HS-5 (cell line): ENCODE data around the gene PRKRA.
A peak's percentile ranks its signal among the peaks of the same experiment; 100 is the strongest.
"Not testable (repeated sequence)": the region's sequence is repeated elsewhere in the genome, so short reads cannot be mapped to it uniquely, and the experiment has no call there.

ENCODE experiments used
- DNase-seq: peaks from one replicate; pipeline ENCODE4 v3.0.0-alpha.2; 2012; ENCODE audit warnings: low read depth

PRKRA gene

DNA sequence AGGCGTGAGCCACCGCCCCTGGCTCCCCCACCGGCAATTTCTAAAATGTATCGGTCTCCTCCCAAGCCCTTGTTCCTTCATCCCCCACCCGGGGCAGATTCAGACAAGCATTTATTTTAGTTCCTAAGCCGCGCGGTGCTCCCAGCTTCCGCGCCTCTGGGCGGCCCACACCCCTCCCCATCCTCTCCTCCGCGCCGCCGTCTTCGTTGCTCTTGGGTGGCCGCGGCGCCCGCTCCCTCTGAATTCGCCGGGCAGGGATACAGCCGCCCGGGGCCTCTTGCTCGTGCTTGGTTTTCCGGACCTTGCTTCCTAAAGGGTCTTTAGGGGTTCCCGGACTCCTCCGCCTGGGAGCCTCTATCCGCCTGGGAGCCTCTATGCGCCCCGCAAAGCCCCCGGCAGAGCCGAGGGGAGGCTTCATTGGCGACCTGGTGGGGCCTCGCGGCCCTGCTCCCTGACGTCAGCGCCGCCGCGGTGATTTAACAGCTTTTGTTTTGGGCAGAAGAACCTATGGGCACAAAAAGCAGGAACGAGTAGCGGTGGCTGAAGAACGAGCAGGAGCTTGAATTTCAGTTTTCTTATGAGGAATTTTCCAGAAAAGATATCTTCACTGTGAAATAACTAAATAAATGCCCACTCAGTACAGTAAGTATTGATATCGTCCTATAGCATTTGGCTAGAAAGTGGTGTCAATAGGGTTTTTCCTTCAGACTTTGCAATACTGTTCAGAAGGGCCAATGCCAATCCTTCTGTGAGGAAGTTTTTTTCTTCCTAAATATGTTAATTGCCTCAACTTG lies 37.3 kb downstream of the PRKRA start:
- peak; percentile 69 for DNase-seq

DNA sequence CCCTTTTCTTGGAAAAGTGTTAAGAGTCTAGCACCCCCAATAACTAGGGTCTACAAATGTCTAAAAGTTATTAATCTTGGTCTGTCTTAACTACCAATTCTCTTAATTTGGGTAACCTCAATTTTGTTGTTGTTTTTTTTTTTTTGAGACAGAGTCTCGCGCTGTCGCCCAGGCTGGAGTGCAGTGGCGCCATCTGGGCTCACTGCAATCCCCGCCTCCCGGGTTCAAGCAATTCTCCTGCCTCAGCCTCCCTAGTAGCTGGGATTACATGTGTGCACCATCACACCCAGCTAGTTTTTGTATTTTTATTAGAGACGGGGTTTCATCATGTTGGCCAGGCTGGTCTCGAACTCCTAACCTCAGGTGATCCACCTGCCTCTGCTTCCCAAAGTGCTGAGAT lies 38.5 kb downstream of the PRKRA start:
- DNase-seq = not testable (repeated sequence)

DNA sequence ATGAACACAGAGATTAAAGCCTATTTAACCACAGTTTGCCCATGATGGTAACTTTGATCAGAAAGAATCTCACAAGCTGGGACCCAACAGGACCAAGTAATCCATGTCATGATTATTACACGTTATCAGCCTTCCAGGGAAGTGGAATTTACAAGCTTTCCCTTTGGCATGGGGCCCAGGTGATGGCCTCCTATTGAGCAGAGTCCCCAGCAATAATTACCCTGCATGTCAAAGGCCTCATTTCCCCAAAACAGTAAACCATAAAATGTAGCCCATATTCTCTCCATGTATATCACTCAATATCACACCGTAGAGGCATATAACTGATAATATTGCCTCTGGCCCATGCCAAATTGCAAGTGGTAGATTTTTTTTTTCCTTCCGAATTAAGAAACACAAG lies 38.9 kb downstream of the PRKRA start:
- no peak for DNase-seq

DNA sequence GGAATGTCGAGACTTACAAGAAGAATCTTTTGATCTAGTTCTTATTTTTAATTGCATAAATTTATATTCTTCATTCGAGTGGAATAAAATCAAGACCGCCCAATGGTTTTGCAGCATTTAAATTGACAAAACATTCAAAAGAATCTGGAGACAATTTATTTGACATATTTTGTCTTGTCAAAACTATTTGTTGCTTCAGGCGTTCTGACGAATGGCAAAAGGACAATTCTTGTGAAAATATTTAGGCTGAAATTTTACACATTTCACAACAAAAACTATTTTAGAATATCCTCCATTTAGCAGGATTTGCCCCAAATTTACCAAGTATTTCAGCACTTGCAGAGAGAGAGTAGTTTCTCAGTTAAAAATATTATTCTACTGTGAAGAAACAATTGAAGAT lies 41.7 kb downstream of the PRKRA start:
- no peak for DNase-seq

DNA sequence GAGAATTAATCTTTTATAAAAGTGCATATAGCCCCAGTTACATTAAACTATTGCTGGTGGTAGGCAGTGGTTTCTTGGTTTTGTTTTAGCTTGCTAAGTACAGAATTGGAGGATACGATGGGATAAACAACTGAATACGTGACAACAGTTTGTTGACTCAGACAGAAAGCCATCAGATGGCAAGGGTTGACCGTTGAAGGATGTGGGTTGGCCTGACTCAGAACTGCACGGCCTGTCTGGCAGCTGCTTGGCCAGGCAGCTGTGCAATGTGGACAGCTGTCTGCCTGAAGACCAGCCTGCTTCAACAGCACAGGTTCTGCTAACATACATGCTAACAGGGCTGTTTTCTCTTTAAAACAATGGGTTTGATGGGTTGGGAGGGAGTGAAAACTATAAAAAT lies 46.6 kb downstream of the PRKRA start:
- peak; percentile 73 for DNase-seq

DNA sequence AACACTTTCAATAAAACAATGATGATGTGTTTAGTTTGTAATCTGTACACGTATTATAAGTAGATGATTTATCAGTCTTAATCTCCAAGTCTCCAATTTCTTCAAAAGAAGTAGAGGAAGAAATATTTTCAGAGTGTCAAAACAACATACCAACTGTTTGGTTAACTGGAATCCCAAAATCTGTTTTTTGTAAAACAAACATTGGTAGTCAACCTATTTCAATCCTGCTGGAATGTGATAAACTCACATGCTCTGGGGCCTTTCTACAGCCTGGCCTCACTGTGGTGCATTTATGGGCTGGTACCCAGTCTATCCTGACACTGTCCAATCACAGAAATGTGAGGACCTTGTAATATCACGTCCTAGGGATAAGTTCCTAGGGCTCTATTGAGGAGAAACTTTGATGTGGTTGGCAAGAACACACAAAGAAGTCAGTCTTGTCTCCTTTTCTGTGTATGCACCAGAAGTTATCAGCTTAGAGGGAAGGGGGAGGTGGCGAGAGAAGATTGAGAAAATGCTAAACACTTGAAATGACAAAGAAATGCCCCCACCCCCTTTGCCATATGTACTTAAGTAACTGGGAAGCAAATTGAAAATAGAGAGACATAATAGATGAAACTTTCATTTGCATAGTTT lies 47.2 kb downstream of the PRKRA start:
- DNase-seq = no peak

DNA sequence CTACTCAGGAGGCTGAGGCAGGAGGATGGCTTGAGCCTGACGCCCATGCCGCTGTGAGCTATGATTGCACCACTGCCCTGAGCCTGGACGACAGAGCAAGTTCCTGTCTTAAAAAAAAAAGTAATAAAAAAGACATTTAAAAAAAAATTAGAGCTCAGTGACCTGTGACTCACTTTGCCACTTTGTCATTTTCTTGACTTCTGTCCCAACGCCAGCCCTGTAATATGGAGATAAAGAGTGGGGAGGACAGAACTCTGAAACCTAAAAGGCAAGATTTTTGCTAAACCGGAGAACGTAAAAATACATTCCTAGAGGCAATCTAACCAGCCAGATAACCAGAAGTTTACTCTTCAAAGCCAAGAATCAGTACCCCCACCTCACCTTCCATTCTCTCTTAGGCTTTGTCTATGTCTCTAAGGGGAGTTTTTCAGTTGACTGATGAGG lies 49.0 kb downstream of the PRKRA start:
- no peak for DNase-seq

DNA sequence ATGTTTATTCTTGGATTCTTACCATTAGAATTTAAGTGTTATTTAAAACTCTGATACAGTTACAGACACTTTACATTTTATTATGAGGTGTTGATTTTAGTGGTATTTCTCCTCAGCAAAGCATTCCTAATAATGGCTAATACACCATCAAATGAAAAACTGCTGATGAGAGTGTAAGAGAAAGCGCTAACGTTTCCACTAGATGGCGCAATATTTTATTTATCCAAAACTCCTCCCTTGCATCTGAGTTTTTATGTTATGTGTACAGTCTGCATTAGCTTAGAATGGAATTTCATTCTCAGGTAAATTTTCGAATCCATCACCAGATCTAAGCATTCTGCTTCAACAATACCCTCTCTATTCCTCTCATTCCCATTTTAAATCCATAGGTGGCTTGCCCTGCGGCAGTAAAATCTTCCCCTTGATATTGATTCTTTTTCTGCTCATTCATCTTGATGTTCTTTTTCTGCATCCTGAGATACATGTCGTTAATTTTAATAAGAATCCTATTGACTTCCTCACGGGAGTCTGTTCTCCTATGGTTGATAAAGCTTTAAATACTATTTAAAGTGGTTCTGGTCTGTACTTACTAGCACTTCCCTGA lies 53.9 kb downstream of the PRKRA start:
- peak; percentile 41 for DNase-seq

DNA sequence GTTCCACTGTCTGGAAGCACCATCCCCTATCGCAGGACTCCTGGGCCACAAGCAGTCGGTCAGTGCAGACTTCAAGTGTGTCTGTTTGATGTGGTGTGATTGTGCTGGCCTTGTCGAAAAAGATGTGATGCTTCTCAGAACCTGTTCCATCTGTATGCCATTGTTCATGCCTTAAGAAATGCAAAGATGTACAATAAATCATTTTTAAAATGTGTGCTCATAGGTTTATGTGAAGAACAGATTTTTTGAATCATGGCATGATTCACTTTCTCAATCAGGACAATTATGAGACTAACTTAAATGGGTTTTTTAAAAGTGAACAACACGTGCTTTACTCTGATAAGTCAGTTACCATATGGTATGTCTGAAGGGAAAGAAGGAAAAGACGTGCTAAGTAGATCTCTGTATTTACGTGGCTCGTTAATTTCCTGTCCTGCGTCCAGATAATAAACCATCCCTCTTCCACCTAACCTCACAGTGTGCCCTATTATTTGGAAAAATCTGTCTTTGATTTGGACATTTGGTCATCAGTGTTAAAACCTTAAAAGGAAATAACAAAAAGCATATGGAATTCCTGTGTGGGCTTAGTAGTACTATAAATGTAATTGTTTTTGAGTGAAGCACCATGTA lies 54.9 kb downstream of the PRKRA start:
- no peak for DNase-seq

DNA sequence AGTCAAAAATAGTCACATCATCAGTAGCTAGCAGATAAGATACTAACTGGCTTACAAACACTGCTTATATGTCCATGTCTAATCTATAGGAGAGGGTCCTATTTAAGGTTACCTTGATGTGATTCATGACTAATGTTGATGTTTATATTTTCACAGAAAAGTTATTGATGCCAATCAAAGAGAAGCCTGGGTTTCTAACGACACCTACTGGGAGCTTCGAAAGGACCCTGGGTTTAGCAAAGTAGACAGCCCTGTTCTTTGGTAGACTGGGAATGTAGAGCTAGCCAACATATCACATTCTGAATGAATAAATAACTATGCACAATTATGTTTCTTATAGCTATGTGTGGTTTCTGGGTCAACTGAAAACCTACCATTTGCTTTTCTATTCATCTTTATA lies 55.7 kb downstream of the PRKRA start:
- no peak for DNase-seq

DNA sequence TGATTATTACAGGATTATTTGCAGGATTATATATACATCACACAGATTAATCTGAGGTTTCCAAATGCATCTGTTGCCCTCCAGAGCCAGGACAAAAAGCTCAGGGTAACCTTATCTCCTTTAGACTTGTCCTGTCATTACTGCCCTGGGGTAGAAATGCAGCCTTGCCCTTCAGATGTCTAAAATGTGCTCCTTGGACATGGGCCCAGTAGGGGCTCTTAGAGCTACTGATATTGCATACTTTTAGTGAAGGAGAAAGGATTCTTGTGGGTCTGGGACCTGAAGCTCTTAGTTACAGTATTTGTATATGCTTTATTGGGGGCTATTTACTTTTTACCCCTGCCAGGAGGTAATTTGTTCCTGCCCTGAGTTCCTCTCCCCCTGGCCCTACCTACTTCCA lies 56.1 kb downstream of the PRKRA start:
- no peak for DNase-seq

DNA sequence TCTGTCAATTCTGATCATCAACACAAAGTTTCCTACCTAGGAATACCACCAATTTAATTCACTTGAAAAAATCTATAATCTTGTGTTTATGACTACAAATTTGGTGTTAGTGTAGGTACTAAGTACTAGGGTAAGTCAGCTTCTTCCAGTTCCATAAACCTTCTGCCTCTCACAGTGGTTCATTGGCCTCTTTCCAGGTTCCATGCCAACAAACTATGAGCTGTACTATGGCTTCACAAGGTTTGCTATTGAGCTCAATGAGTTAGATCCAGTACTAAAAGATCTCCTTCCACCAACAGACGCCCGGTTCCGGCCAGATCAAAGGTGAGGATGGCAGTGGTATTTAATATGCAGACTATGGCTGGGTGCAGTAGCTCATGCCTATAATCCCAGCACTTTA lies 58.8 kb downstream of the PRKRA start:
- no peak for DNase-seq

DNA sequence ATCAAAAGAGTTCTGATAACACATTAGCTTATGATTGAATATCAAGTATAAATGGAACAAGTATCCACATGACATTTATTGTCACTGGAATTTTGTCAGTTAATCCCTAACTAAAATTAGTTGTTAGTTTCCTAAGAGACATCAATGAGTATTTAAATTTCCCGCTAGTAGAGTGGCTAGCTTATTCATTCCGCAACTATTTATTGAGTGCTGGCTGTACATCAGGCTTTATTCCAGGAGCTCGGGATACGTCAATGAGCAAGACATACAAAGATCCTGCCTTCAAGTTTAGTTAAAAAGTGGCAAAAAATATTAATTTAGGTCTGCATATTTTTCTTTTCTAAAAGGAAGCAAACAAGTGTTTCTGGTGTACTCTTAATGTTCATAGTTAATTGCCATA lies 59.3 kb downstream of the PRKRA start:
- no peak for DNase-seq

DNA sequence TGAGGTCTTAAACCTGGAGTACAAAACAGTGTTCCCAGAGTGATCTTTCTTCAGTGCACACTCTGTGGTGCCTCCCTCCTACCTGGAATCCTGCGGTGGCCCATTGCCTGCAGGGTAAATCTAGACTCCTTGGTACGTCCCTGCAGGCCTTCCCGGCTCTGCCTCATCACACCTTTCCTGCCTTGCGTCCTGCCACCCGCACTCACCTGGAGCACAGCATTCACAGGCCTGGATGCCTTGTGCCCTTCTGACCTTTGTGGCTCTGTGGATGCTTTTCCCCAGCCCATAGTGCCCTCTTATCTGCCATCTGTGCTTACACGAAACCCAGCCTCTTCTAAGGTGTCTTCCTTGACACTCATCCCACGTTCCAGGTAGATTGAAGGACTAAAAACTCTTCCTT lies 62.7 kb downstream of the PRKRA start:
- DNase-seq = no peak

DNA sequence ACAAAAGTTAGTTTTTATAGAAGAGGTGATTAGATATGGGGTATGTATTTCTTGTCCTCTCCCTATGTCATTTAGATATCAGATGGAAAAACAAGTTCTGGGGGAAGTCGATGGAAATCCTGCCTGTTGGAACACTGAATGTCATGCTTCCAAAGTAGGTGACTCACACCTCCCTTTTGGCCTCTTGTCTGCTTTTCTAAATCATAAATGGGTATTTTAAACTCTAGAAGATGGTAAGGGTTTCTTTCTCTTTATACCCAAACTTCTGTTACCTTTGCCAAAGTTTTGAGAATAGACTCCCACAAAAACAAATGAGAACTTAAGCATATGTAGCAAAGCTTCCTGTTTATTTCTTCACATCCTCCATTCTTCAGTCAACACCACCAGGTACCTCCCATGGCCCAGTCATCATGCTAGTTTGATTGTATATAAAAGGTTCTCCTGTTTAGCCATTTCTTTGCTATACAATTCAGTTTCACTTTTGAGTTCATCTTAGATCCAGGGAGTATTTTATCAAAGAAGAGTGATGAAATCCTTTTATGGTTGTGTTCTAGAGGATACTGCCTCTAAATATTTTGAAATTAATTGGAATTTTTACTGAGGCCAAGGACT lies 63.9 kb downstream of the PRKRA start:
- DNase-seq = no peak

DNA sequence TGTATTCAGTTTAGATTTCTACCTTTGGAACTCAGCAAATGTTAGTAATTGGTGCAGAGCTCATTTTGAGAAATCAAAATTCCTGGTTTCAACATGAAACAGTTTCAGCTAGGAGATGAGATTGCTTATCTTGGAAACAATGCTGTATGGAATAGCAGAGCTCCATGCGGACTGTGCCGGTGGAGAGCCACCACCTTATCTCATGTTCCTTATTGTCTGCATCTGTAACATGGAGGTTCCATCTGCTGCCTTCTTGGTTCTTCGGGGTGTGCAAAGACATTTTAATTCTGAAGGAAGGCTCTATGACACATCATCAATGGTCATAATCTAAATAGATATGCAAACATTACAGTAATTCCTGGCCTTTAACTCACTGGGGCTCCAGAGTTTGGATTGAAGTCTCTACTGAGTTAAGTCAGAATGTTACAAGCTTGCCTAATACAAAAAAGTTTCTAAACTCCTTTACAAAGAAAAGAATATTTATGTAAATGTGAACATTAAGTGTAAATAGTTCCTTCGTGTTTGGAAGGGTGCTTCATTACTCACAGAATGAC lies 65.3 kb downstream of the PRKRA start:
- DNase-seq = no peak

DNA sequence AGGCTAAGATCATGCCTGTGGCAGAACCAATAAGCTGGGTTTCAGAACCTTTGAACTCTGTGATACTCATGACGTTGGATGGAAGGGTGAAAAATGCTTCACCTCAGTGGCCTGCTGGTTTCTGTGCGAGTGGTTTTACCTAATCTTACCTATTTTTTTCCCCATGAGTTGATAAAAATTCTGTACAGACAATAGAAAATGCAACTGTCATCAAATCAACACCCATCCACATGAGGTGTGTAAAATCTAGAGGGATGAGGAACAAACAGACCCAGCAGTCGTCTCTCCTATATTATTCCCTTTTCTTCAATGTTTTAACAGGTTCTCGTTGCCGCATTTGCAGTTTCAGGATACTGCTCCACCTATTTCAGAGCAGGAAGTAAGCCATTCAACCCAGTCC lies 67.3 kb downstream of the PRKRA start:
- no peak for DNase-seq
